HEK293 (cell line): ENCODE measurements around the gene HGS.

Experiments
- BCL11A ChIP-seq: fragments of 450-650 bp; formaldehyde crosslinking; IDR thresholded peaks from 2 replicates; pipeline ENCODE4 v1.5.1; 2016; ENCODE audit warnings: low read depth, missing biosample characterization, missing genetic modification characterization
- GFI1B ChIP-seq: fragments of 450-650 bp; formaldehyde crosslinking; IDR thresholded peaks from 2 replicates; pipeline ENCODE4 v1.5.1; 2016; ENCODE audit warnings: missing biosample characterization, missing genetic modification characterization
- GLIS1 ChIP-seq: fragments of 450-650 bp; formaldehyde crosslinking; IDR thresholded peaks from 2 replicates; pipeline ENCODE4 v1.5.1; 2016; ENCODE audit warnings: missing biosample characterization, missing genetic modification characterization
- IKZF3 ChIP-seq: fragments of 450-650 bp; IDR thresholded peaks from 2 replicates; pipeline ENCODE4 v1.5.0; 2018; ENCODE audit warnings: missing biosample characterization, mild to moderate bottlenecking, missing genetic modification characterization, moderate library complexity
- REPIN1 ChIP-seq: fragments of 450-650 bp; formaldehyde crosslinking; IDR thresholded peaks from 2 replicates; pipeline ENCODE4 v1.5.1; 2017; ENCODE audit warnings: missing biosample characterization, missing genetic modification characterization, low read depth
- SCRT1 ChIP-seq: fragments of 450-650 bp; formaldehyde crosslinking; IDR thresholded peaks from 2 replicates; pipeline ENCODE4 v1.5.1; 2016; ENCODE audit warnings: missing biosample characterization, missing genetic modification characterization, borderline replicate concordance
- SCRT2 ChIP-seq: fragments of 450-650 bp; formaldehyde crosslinking; IDR thresholded peaks from 2 replicates; pipeline ENCODE4 v1.5.1; 2016; ENCODE audit warnings: missing biosample characterization, missing genetic modification characterization
- ZBTB8A ChIP-seq: fragments of 450-650 bp; formaldehyde crosslinking; IDR thresholded peaks from 2 replicates; pipeline ENCODE4 v1.5.1; 2016; ENCODE audit warnings: missing biosample characterization, missing genetic modification characterization
- ZFP37 ChIP-seq: fragments of 450-650 bp; formaldehyde crosslinking; IDR thresholded peaks from 2 replicates; pipeline ENCODE4 v1.5.1; 2016; ENCODE audit warnings: missing biosample characterization, missing genetic modification characterization
- ZNF112 ChIP-seq: fragments of 450-650 bp; formaldehyde crosslinking; IDR thresholded peaks from 2 replicates; pipeline ENCODE4 v1.5.0; 2017; ENCODE audit warnings: missing biosample characterization, missing genetic modification characterization
- ZNF121 ChIP-seq: fragments of 450-650 bp; formaldehyde crosslinking; IDR thresholded peaks from 2 replicates; pipeline ENCODE4 v1.5.1; 2016; ENCODE audit warnings: missing biosample characterization, missing genetic modification characterization
- ZNF157 ChIP-seq: fragments of 450-650 bp; formaldehyde crosslinking; IDR thresholded peaks from 2 replicates; pipeline ENCODE4 v1.5.1; 2016; ENCODE audit warnings: missing biosample characterization, missing genetic modification characterization
- ZNF2 ChIP-seq: fragments of 450-650 bp; formaldehyde crosslinking; IDR thresholded peaks from 2 replicates; pipeline ENCODE4 v1.5.1; 2016; ENCODE audit warnings: missing biosample characterization, missing genetic modification characterization
- ZNF24 ChIP-seq: fragments of 450-650 bp; formaldehyde crosslinking; IDR thresholded peaks from 2 replicates; pipeline ENCODE4 v1.5.1; 2016; ENCODE audit warnings: missing biosample characterization, missing genetic modification characterization
- ZNF391 ChIP-seq: fragments of 450-650 bp; formaldehyde crosslinking; IDR thresholded peaks from 2 replicates; pipeline ENCODE4 v1.5.1; 2016; ENCODE audit warnings: low read depth, missing biosample characterization, missing genetic modification characterization, borderline replicate concordance
- ZNF514 ChIP-seq: fragments of 450-650 bp; formaldehyde crosslinking; IDR thresholded peaks from 2 replicates; pipeline ENCODE4 v1.5.1; 2016; ENCODE audit warnings: missing biosample characterization, missing genetic modification characterization
- ZNF561 ChIP-seq: fragments of 450-650 bp; IDR thresholded peaks from 2 replicates; pipeline ENCODE4 v1.5.1; 2018; ENCODE audit warnings: missing biosample characterization, missing genetic modification characterization, borderline replicate concordance
- ZNF600 ChIP-seq: fragments of 450-650 bp; formaldehyde crosslinking; IDR thresholded peaks from 2 replicates; pipeline ENCODE4 v1.5.1; 2016; ENCODE audit warnings: missing biosample characterization, missing genetic modification characterization
- ZNF629 ChIP-seq: fragments of 450-650 bp; formaldehyde crosslinking; IDR thresholded peaks from 2 replicates; pipeline ENCODE4 v1.5.1; 2017; ENCODE audit warnings: missing biosample characterization, missing genetic modification characterization
- ZNF677 ChIP-seq: fragments of 450-650 bp; IDR thresholded peaks from 2 replicates; pipeline ENCODE4 v1.5.0; 2018; ENCODE audit warnings: missing biosample characterization, mild to moderate bottlenecking, missing genetic modification characterization, moderate library complexity
- ZNF776 ChIP-seq: fragments of 450-650 bp; formaldehyde crosslinking; IDR thresholded peaks from 2 replicates; pipeline ENCODE4 v1.5.0; 2017; ENCODE audit warnings: missing biosample characterization, missing genetic modification characterization, borderline replicate concordance
- ZSCAN23 ChIP-seq: fragments of 450-650 bp; formaldehyde crosslinking; IDR thresholded peaks from 2 replicates; pipeline ENCODE4 v1.5.1; 2016; ENCODE audit warnings: missing biosample characterization, missing genetic modification characterization
- ZSCAN30 ChIP-seq: fragments of 450-650 bp; IDR thresholded peaks from 2 replicates; pipeline ENCODE4 v1.5.1; 2018; ENCODE audit warnings: missing biosample characterization, mild to moderate bottlenecking, missing genetic modification characterization, moderate library complexity
- TF ChIP-seq, protein P1 (sequence below): fragments of 450-650 bp; formaldehyde crosslinking; conservative IDR thresholded peaks from 2 replicates; pipeline ENCODE4 v1.5.1; 2016; ENCODE audit warnings: low read depth, missing biosample characterization, missing genetic modification characterization
- TF ChIP-seq, protein P2 (sequence below): fragments of 450-650 bp; formaldehyde crosslinking; IDR thresholded peaks from 2 replicates; pipeline ENCODE4 v1.5.1; 2017; ENCODE audit warnings: missing biosample characterization, missing genetic modification characterization
- TF ChIP-seq, protein P3 (sequence below): fragments of 450-650 bp; formaldehyde crosslinking; IDR thresholded peaks from 2 replicates; pipeline ENCODE4 v1.5.1; 2016; ENCODE audit warnings: missing biosample characterization, missing genetic modification characterization
- TF ChIP-seq, protein P4 (sequence below): fragments of 450-650 bp; formaldehyde crosslinking; IDR thresholded peaks from 2 replicates; pipeline ENCODE4 v1.5.1; 2016; ENCODE audit warnings: missing biosample characterization, missing genetic modification characterization
- TF ChIP-seq, protein P5 (sequence below): fragments of 450-650 bp; formaldehyde crosslinking; IDR thresholded peaks from 2 replicates; pipeline ENCODE4 v1.5.1; 2016; ENCODE audit warnings: missing biosample characterization, missing genetic modification characterization

Gene HGS

DNA sequence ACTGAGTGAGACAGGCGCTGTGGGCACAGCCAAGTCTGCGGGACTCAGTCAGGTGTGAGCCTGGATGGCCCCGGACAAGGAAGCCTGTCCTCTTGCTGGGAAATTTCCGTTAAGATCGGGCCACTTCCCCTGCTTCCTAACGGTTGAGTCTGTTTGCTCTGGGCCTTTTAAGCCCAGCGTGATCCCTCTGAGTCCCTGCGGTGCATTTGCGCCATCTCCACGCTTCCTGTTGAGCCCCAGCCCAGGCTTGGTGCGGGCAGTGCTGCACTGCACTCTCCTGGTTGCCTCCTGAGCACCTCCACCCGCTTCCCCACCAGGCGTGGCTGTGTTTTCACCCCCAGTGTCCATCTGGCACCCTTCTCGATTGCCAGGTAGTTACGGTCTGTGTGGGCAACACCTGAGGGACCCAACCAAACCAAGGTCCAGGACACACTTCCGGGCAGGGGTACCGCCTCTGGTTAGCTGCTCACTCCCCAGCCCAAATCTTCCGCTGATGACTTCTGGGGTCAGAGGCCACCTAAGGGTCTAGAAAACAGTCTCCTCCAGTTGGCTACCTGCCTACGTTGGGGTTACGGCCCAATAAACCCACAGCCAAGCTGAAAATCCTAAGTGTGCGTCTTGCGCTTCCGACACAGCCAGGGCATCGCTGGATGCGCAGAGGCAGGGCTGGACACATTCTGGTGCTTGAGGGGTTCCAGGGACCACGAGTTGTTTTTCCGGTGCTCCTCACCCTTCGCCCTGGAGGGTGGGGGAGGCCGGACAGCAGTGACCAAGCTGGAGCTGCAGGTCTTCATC, 26.9 kb downstream of the HGS start (continued):
- TF ChIP-seq, protein P1, sequence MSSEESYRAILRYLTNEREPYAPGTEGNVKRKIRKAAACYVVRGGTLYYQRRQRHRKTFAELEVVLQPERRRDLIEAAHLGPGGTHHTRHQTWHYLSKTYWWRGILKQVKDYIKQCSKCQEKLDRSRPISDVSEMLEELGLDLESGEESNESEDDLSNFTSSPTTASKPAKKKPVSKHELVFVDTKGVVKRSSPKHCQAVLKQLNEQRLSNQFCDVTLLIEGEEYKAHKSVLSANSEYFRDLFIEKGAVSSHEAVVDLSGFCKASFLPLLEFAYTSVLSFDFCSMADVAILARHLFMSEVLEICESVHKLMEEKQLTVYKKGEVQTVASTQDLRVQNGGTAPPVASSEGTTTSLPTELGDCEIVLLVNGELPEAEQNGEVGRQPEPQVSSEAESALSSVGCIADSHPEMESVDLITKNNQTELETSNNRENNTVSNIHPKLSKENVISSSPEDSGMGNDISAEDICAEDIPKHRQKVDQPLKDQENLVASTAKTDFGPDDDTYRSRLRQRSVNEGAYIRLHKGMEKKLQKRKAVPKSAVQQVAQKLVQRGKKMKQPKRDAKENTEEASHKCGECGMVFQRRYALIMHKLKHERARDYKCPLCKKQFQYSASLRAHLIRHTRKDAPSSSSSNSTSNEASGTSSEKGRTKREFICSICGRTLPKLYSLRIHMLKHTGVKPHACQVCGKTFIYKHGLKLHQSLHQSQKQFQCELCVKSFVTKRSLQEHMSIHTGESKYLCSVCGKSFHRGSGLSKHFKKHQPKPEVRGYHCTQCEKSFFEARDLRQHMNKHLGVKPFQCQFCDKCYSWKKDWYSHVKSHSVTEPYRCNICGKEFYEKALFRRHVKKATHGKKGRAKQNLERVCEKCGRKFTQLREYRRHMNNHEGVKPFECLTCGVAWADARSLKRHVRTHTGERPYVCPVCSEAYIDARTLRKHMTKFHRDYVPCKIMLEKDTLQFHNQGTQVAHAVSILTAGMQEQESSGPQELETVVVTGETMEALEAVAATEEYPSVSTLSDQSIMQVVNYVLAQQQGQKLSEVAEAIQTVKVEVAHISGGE (tag by site-specific recombination), result 0 out of 2 replicates have a peak, but pooled peaks have one; percentile 17
- TF ChIP-seq ZNF391 (tag by site-specific recombination) (no peak), ZNF2 (tag by site-specific recombination) (0 out of 2 replicates have a peak, but pooled peaks have one; percentile 34), ZSCAN30 (tag by site-specific recombination) (0 out of 2 replicates have a peak, but pooled peaks have one; percentile 23), REPIN1 (tag by site-specific recombination) (no peak), GFI1B (tag by site-specific recombination) (no peak), ZNF629 (peak; percentile 26; the same call in 1 of the 2 replicates), ZNF561 (tag by site-specific recombination) (no peak), ZNF24 (tag by site-specific recombination) (no peak), BCL11A (tag by site-specific recombination) (0 out of 2 replicates have a peak, but pooled peaks have one; percentile 5), IKZF3 (tag by site-specific recombination) (peak; percentile 7; the same call in 1 of the 2 replicates), SCRT2 (tag by site-specific recombination) (peak; percentile 78), ZNF677 (tag by site-specific recombination) (no peak), GLIS1 (0 out of 2 replicates have a peak, but pooled peaks have one; percentile 14), ZNF157 (tag by site-specific recombination) (no peak), ZFP37 (tag by site-specific recombination) (peak; percentile 23; the same call in 1 of the 2 replicates), ZNF776 (tag by site-specific recombination) (no peak), ZBTB8A (tag by site-specific recombination) (peak; percentile 48), ZNF121 (tag by site-specific recombination) (no peak), ZNF514 (tag by site-specific recombination) (no peak), ZNF600 (tag by site-specific recombination) (peak; percentile 61), ZSCAN23 (tag by site-specific recombination) (no peak), ZNF112 (tag by site-specific recombination) (no peak), SCRT1 (peak; percentile 63; the same call in 1 of the 2 replicates)
- TF ChIP-seq, protein P2, sequence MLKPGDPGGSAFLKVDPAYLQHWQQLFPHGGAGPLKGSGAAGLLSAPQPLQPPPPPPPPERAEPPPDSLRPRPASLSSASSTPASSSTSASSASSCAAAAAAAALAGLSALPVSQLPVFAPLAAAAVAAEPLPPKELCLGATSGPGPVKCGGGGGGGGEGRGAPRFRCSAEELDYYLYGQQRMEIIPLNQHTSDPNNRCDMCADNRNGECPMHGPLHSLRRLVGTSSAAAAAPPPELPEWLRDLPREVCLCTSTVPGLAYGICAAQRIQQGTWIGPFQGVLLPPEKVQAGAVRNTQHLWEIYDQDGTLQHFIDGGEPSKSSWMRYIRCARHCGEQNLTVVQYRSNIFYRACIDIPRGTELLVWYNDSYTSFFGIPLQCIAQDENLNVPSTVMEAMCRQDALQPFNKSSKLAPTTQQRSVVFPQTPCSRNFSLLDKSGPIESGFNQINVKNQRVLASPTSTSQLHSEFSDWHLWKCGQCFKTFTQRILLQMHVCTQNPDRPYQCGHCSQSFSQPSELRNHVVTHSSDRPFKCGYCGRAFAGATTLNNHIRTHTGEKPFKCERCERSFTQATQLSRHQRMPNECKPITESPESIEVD (tag by site-specific recombination), result no peak
- TF ChIP-seq, protein P3, sequence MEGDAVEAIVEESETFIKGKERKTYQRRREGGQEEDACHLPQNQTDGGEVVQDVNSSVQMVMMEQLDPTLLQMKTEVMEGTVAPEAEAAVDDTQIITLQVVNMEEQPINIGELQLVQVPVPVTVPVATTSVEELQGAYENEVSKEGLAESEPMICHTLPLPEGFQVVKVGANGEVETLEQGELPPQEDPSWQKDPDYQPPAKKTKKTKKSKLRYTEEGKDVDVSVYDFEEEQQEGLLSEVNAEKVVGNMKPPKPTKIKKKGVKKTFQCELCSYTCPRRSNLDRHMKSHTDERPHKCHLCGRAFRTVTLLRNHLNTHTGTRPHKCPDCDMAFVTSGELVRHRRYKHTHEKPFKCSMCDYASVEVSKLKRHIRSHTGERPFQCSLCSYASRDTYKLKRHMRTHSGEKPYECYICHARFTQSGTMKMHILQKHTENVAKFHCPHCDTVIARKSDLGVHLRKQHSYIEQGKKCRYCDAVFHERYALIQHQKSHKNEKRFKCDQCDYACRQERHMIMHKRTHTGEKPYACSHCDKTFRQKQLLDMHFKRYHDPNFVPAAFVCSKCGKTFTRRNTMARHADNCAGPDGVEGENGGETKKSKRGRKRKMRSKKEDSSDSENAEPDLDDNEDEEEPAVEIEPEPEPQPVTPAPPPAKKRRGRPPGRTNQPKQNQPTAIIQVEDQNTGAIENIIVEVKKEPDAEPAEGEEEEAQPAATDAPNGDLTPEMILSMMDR, result peak; percentile 18; the same call in 1 of the 2 replicates
- TF ChIP-seq, protein P4, sequence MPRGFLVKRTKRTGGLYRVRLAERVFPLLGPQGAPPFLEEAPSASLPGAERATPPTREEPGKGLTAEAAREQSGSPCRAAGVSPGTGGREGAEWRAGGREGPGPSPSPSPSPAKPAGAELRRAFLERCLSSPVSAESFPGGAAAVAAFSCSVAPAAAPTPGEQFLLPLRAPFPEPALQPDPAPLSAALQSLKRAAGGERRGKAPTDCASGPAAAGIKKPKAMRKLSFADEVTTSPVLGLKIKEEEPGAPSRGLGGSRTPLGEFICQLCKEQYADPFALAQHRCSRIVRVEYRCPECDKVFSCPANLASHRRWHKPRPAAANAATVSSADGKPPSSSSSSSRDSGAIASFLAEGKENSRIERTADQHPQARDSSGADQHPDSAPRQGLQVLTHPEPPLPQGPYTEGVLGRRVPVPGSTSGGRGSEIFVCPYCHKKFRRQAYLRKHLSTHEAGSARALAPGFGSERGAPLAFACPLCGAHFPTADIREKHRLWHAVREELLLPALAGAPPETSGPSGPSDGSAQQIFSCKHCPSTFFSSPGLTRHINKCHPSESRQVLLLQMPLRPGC (tag by site-specific recombination), result no peak
- TF ChIP-seq, protein P5, sequence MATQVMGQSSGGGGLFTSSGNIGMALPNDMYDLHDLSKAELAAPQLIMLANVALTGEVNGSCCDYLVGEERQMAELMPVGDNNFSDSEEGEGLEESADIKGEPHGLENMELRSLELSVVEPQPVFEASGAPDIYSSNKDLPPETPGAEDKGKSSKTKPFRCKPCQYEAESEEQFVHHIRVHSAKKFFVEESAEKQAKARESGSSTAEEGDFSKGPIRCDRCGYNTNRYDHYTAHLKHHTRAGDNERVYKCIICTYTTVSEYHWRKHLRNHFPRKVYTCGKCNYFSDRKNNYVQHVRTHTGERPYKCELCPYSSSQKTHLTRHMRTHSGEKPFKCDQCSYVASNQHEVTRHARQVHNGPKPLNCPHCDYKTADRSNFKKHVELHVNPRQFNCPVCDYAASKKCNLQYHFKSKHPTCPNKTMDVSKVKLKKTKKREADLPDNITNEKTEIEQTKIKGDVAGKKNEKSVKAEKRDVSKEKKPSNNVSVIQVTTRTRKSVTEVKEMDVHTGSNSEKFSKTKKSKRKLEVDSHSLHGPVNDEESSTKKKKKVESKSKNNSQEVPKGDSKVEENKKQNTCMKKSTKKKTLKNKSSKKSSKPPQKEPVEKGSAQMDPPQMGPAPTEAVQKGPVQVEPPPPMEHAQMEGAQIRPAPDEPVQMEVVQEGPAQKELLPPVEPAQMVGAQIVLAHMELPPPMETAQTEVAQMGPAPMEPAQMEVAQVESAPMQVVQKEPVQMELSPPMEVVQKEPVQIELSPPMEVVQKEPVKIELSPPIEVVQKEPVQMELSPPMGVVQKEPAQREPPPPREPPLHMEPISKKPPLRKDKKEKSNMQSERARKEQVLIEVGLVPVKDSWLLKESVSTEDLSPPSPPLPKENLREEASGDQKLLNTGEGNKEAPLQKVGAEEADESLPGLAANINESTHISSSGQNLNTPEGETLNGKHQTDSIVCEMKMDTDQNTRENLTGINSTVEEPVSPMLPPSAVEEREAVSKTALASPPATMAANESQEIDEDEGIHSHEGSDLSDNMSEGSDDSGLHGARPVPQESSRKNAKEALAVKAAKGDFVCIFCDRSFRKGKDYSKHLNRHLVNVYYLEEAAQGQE (tag by site-specific recombination), result no peak
